ENCODE measurements around the gene ZAR1L.

ZAR1L gene

GRCh38 chr13:32282096-32282711 is 33.0 kb downstream of the ZAR1L start:
- DNase-seq (ENCODE audit: low read depth), result no peak
- no peak overlapping the region for H3K4me3 ChIP-seq (replicated peaks; ENCODE audit: low read depth, low read length)
- no peak for TF ChIP-seq CTCF (IDR thresholded peaks at IDR 0.05; ENCODE audit: low read length, missing control alignments)

DNA sequence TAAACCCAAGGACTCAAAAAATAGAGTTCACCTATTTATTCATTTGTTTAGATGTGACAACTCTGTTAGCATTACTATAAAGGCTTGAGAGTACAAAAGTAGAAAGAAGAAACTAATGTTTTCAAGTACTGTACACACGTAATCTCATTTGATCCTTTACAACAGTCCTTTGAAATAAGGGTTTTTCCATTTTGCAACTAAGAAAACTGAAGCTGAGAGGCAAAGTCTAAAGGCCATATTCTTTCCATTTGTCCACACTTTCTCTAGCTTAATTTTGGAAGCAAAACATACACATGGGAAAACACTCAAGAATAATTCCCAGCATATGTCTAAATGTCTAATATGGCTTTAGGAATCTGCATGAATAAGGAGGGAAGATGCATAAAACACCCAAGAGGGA is 34.1 kb downstream of the ZAR1L start:
- H3K4me3 ChIP-seq (replicated peaks; ENCODE audit: low read depth, low read length), result no peak overlapping the region
- DNase-seq (ENCODE audit: low read depth), result no peak
- TF ChIP-seq CTCF (IDR thresholded peaks at IDR 0.05; ENCODE audit: low read length, missing control alignments), result no peak

GRCh38 chr13:32278426-32278825 is 36.7 kb downstream of the ZAR1L start:
- no peak for DNase-seq (ENCODE audit: low read depth)
- no peak for TF ChIP-seq CTCF (IDR thresholded peaks at IDR 0.05; ENCODE audit: low read length, missing control alignments)
- H3K4me3 ChIP-seq (replicated peaks; ENCODE audit: low read depth, low read length), result no peak overlapping the region

DNA sequence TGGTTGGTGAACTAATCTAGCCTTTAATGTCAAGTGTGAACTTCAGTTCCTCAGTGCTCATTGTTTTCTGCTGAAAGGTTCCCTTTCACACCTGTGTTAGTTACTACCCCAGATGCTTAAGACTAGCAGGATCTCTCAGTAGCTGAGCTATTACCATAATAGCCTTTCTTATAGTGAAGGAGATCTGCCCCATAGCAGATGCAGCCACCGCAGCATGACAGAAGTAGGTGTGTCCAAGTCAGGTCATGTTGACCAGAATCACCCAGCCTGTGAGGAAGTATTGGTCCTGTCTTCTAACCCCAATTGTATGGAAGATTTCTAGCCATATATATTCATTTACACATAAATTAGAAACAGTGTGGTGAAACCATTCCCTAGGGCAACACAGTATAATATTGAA is 37.3 kb downstream of the ZAR1L start:
- no peak for DNase-seq (ENCODE audit: low read depth)
- no peak overlapping the region for H3K4me3 ChIP-seq (replicated peaks; ENCODE audit: low read depth, low read length)
- no peak for TF ChIP-seq CTCF (IDR thresholded peaks at IDR 0.05; ENCODE audit: low read length, missing control alignments)

DNA sequence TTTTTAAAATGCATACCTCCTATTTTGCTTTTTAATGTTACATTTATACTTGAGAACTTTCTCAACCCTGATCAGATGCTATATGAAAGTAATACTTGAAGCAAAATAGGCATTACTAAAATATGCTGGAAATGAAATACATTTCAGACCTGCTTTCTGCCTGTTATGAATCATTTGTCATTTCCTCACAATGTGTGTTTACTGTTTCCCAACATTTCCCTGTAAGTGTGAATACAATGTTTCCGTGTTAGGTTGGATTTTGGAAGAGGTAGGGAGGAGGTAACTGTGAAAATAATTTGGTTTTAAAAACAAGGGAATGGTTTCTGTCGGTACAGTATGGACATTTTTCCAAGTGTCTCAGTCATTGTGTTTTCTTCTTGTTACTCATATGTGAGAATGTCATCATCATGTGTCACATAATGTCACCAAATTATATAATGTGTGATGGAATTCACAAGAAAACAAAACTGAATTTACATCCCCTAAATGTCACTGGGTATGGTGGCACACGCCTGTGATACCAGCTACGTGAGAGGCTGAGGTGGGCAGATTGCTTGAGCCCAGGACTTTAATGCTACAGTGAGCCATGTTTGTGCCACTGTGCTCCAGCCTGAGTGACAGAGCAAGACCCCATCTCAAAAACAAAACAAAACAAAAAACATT is 43.0 kb downstream of the ZAR1L start:
- no peak for TF ChIP-seq CTCF (IDR thresholded peaks at IDR 0.05; ENCODE audit: low read length, missing control alignments)
- H3K4me3 ChIP-seq (replicated peaks; ENCODE audit: low read depth, low read length), result no peak overlapping the region
- peak; percentile 53 for DNase-seq (ENCODE audit: low read depth)

- no peak for DNase-seq (ENCODE audit: low read depth)
- peak; percentile 39 for TF ChIP-seq CTCF (IDR thresholded peaks at IDR 0.05; ENCODE audit: low read length, missing control alignments)
- H3K4me3 ChIP-seq (replicated peaks; ENCODE audit: low read depth, low read length), result no peak overlapping the region
Observed at GRCh38 chr13:32267836-32268439, 47.2 kb downstream of the ZAR1L start.
